ENCODE results near the gene VSIR.

The VSIR gene

DNA sequence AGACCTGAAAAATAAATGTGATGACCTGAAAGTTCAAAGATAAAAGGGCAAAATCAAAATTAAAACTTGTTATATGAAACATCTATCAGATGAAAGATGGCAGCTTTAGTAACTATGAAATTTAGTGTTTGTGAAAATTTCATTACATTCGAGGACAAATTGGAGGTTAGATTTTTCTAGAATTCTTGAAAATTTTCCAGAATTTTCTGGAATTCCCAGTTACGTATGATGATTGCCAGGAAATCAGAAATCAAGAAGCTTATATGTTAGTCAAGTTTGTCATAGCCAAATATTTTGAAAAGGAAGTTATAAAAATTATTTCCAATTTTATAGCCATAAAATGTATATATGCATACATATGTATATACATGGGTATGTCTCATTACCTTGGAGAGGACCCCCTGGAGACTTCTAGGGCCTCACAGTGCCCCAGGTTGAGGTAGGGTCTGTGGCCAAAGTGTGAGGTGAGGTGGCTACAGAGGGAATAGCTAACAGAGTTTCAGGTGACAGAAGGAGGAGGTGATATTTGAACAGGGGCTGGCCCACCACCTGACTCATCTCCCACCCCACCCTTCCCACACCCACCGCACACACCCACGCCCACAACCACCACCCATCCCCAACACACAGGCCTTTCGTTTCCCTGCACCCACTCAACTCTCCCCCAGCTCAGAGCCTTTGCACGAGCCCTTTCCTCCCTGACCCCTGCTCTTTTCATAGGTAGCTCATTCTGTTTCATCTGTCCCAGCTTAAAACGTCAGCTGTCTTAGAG lies 75.2 kb downstream of the VSIR start:
- DNase-seq (ENCODE audit: insufficient read length, low spot score) (no peak), FAIRE-seq (no peak)
- TF ChIP-seq, protein P1, sequence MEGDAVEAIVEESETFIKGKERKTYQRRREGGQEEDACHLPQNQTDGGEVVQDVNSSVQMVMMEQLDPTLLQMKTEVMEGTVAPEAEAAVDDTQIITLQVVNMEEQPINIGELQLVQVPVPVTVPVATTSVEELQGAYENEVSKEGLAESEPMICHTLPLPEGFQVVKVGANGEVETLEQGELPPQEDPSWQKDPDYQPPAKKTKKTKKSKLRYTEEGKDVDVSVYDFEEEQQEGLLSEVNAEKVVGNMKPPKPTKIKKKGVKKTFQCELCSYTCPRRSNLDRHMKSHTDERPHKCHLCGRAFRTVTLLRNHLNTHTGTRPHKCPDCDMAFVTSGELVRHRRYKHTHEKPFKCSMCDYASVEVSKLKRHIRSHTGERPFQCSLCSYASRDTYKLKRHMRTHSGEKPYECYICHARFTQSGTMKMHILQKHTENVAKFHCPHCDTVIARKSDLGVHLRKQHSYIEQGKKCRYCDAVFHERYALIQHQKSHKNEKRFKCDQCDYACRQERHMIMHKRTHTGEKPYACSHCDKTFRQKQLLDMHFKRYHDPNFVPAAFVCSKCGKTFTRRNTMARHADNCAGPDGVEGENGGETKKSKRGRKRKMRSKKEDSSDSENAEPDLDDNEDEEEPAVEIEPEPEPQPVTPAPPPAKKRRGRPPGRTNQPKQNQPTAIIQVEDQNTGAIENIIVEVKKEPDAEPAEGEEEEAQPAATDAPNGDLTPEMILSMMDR (IDR thresholded peaks at IDR 0.05; ENCODE audit: insufficient read depth, missing control alignments), result no peak
